HG02588 (cell line): ENCODE data around the gene GPD1L.
"Not testable (repeated sequence)": the region's sequence is repeated elsewhere in the genome, so short reads cannot be mapped to it uniquely, and the experiment has no call there.

Source experiments
- ATAC-seq: cut with Tn5 transposase; IDR thresholded peaks from one replicate; pipeline ENCODE4 v1.9.1; 2021; ENCODE audit warnings: mild to moderate bottlenecking, moderate library complexity; ENCODE audit not compliant: unreplicated experiment

Gene GPD1L

DNA sequence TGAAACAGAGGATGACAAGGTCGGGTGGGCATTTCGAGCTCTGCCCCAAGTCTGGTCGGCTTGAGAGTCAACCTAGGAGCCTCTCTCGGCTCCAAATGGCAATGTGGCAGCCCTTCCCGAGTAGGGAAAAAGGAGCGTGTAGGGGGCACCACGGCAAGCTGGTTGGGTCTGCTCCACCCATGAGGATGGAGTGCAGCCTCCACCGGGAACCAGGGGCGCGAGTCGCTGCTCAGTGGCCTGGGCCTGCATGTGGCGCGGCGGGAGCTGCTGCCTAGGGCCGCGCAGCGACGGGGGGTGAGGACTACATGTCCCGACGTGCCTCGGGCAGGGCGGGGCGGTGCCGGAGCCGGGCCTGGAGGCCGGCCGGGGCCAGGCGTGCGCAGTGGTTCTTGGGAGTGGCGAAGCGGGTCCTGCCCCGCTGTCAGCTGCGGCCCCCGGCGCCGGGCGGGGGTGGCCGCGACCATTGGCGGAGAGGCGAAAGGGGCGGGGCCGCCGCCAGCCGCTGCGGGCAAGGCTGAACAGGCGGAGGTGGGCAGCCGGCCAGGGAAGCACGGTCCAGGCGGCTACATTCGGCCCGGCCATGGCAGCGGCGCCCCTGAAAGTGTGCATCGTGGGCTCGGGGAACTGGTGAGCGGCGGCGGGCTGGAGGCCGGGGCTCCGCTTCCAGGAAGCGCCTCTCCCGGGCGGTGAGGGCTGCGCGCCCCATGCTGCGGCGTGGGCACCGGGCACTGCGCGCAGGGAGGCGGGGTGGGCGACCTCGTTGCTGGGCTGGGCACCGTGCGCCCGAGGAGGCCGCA lies at the start of gene GPD1L:
Gene GPD1L (plus strand): TSS at position 489 of the 797 bp plus-strand sequence. CDS start 92 bp downstream, at position 581.
- peak; percentile 99 for ATAC-seq

DNA sequence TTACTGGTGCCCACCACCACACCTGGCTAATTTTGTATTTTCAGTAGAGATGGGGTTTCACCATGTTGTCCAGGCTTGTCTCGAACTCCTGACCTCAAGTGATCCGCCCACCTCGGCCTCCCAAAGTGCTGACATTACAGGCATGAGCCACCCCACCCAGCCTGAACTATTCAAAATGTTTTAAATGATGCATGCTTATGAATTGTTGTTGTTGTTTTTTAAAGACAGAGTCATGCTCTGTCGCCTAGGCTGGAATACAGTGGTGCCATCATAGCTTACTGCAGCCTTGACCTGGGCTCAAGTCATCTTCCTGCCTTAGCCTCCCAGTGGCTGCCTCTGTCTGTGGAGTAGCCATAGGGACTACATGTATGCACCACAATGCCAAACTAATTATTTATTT lies 48.0 kb upstream of the GPD1L start:
- not testable (repeated sequence) for ATAC-seq

DNA sequence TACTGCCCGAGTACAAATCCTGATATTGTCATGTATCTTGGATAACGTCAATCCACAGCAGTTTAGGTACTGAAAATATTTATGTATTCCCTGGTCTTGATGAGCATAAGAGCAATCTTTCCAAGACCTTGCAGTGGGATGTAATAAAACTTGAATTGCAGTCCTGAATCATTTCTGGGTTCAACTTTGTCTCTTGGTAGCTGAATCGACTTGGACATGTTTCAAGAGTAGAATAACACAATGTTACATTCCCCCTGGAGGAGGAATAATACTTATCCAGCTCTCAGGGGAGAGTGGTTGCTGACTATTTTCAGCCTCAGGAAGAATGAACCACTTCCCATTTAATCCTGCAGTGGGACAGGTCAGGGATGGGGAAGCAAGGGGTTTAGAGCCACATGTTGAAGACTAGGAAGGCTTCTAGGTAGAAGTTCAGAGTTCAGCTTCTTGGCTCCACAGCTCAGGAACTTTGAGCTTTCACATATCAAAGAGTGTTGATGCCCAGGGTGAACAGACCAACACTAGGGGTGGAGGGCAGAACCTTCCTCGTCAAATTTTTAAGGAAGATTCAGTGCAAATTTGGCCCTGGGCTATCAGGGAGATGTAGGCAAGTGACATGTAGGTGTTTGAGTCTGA lies 43.4 kb upstream of the GPD1L start:
- ATAC-seq: no peak

DNA sequence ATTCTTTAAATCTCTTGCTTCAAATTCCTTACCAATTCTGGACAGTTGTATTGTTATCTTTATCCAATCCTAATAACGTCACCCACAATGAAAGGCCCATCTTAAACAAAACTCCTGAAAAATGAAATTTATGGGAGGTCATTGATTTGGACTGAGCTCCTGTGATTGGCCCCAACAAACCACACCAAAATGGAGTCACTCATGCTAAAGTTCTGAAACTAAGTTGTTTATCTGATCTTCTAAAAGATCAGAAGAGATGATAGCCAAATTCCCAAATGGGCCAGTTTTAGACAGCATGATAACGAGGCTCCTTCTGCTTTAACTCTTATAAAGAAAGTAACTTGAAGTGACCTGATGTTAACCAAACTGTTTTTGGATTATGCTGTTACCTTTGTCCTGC lies 39.7 kb upstream of the GPD1L start:
- ATAC-seq: no peak

DNA sequence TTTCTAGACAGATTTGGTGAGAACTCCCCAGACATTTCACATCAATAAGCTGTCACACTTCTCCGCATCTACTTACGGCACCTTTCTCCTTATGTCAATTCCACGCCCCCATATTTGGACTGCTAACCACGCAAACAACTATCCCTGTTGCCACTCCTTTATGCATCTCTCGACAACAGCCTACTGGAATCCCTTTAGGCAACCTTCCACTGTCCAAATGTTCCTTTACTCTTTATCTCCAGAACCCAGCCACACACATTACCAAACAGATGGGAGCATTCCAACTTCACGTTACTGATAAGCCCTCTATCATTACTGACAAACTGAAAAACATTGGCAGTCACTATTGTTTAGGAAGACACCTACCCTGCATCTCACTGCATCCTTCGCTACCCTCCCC lies 32.2 kb upstream of the GPD1L start:
- not testable (repeated sequence) for ATAC-seq

DNA sequence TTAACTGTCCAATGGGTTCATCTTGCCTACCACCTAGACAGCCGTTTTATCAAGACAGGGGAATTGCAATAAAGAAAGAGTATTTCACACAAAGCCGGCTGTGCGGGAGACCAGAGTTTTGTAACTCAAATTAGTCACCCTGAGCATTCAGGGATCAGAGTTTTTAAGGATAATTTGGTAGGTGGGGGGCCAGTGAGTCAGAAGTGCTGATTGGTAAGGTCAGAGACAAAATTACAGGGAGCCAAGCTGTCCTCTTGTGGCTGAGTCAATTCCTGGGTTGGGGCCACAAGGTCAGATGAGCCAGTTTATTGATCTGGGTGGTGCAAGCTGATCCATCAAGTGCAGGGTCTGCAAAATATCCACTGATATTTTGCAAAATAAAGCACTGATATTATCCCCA lies 29.9 kb upstream of the GPD1L start:
- no peak for ATAC-seq

DNA sequence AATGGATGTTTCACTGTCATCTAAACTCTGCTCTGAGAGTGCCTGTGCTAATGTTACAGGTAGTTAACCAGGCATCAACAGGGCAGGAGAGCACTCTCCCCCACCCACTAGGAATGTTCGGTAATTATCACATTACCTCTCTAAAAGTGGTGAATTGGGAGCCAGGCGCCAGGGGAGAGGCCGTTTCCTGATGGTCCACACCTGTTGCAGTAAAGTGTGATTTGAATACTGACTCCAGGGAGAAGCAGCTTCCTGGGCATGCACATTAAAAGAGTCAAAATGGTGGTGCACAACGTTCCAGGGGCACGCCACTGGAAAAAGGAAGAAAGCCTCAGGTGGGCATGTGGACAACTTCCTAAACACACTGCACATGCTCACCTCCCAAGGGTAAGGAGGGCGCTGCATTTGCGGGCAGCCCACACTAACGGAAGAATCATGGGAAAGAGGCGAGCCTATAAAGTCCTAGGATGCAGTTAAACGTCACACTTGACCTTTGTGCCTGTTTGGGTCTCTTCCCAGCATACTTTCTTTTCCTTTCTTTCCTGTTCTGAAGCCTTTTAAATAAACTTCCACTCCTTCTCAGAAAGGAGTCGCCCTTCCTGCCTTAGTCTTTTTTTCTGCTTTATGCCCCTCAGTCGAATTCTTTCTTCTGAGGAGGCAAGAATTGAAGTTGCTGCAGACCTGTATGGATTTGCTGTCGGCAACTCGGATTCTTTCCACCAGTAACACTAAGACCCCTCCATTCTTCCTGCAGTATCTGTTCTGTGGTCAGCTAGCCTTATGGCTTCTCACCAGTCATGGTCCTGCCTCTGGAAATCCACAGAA lies 28.9 kb upstream of the GPD1L start:
- ATAC-seq: no peak

DNA sequence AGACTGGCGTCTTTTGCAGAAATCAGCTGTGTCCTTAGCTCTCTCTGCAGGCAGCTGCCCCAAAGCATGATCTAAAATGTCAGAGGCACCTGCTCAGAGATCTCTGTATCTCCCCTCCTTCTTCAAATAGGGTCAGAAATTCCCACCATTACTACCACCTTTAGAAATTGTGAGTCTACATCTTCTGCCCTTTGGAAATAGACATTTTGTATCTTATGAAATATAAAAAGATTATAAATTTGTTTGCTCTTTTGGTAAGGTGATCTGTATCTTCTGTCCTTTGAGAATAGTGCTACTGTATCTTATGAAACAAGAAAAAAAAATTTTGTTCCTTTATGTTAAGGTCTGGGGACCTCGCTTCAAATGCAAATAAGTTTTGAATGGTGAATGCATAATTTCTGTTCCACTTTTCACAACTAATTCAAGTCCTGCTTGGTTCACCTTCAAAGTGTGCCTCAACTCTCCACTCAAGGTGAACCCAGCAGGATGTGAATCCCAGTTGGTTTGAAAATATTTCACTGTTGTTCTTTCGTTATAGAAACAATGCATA lies 28.3 kb upstream of the GPD1L start:
- ATAC-seq: no peak

DNA sequence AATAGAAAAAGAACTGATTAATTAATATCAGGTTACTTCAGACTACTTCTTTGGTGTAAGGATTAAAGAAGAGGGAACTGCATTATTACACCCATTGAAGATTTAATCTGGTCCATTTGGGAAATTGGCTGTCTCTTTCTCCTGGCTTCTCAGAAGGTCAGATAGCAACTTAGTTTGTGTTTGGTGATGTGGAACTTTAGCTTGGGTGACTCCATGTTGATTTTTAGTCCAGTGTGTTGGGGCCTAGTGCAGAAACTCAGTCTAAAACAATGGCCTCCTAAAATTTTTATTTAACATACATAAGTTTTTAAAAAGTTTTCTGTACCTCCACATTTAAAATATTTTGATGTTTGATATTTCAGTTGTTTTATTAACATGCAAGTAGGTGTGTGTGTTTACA lies 27.6 kb upstream of the GPD1L start:
- no peak for ATAC-seq

DNA sequence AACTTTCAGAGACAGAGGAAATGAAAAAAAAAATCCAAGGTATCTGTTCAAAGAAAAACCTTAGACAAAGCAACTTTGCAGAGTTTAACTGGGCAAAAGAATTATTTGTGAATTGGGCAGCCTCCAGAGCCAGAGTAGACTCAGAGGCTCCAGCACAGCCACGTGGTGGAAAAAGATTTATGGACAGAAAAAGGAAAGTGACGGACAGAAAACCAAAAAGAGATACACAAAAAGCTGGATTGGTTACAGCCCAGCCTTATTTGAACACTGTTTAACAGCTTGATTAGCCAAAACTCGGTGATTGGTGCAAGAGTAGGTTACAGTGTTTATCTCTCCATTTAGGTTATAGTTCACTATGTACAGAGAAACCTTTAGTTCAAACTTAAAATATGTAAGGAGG lies 23.7 kb upstream of the GPD1L start:
- no peak for ATAC-seq

DNA sequence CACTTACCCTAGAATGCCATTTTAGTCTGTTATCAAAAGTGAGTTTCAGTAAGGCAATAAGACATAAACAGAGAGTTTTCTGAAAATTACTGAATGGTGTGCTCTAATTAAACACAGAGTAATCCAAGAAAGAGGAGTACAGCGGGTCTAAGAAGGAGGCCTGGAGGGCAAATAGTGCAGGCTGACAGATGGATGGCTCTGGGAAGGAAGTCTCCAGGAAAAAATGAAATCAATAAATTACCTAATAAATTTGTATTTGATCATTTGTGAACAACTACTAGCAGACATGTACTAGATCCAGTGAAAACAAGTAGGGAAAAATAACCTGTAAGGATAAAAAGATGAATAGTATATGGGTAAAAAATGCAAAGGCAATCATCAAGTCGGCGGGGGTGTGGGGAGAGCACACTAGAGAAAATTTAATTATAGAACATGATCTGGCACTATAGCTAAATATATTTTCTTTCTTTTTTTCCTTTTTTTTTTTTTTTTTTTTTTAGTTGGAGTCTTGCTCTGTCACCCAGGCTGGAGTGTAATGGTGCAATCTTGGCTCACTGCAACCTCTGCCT lies 22.6 kb upstream of the GPD1L start:
- ATAC-seq: no peak

DNA sequence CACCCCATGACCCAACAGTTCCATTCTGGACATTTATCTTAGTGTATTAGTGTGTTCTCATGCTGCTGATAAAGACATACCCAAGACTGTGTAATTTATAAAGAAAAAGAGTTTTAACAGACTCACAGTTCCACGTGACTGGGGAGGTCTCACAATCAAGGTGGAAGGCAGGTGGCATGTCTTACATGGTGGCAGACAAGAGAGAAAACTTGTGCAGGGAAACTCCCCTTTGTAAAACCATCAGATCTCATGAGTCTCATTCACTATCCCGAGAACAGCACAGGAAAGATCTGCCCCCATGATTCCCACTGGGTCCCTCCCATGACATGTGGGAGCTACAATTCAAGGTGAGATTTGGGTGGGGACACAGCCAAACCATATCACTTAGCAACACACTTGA lies 21.6 kb upstream of the GPD1L start:
- no peak for ATAC-seq

DNA sequence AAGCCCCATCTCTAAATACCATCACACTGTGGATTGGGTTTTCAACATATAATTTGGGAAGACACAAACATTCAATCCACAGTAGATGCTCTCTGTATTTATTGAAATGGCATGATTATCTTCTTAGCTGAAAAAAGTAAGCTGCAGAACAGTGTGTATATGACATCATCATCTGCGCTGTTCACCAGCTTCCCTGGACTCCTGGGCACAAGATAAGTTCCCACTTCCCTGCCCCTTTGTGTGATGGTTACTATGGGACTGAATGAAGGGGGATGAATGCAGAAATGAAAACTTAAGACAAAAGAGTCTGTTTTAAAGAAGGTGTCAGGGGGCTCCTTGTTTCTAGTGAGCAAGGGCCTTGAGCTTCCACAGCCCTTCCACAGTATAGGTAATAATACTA lies 20.0 kb upstream of the GPD1L start:
- no peak for ATAC-seq

DNA sequence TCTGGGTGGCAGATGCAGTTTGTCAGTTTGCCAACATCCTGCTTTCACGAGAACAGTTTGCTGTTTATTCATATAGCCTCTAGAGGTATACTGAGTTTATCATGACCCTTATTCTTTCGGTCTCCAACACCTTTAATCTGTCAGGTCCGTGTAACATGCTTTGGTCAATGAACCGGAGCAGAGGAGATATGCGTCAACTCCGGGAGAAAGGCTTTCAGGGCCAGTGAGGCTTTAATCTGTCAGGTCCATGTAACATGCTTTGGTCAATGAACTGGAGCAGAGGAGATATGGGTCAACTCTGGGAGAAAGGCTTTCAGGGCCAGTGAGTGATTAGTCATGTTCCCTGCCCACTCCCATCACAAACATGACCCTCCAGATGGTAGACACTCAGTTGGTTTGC lies 16.9 kb upstream of the GPD1L start:
- ATAC-seq: no peak

DNA sequence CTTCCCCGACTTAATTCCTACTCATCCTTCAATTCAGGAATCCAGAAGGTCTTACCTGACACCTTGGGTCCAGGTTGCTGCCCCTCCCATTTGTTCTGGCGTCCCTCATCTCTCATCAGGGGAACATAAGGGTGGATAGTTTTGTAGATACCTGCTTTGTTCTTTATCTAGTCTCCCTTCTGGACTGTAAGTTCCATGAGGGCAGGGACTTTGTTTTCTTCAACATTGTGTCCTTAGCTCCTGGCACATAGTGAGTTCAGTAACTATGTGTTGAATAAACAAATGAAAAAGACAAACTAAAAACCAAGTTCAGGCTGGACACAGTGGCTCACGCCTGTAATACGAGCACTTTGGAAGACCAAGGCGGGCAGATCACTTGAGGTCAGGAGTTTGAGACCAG lies 13.2 kb upstream of the GPD1L start:
- ATAC-seq: no peak

DNA sequence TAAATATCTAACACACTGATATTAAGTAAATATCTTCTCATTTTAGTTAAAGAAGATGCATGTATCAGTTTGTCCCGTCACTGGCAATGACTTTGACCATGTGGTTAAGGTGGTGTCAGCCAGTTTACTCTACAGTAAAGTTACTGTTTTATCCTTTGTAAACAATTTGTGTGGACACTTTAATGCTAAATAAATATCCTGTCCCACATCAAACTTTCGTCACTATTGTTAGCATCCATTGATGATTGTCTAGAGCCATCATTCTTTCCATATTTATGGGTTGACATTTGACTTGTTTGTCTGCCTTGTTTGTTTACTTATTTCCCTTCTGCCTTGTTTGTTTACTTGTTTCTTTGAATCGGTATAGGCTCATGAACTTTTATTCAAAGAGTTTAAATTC lies 11.0 kb upstream of the GPD1L start:
- no peak for ATAC-seq

DNA sequence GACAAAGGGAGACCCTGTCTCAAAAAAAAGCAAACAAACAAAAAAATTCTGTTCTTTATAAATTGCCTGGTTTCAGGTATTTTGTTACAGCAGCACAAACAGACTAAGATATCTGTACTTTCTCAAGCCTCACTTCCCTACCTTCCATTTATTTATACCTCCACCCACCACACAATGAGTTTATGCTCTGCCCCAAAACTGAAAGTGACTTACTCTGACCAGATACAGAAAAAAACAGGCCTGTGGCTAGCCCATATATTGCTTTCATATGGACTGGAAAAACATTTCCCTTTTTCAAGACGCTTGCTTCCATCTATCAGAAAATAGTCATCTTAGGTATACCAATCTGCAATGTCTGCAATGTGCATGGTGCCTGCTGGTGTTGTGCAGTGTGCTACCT lies 8.7 kb upstream of the GPD1L start:
- no peak for ATAC-seq

DNA sequence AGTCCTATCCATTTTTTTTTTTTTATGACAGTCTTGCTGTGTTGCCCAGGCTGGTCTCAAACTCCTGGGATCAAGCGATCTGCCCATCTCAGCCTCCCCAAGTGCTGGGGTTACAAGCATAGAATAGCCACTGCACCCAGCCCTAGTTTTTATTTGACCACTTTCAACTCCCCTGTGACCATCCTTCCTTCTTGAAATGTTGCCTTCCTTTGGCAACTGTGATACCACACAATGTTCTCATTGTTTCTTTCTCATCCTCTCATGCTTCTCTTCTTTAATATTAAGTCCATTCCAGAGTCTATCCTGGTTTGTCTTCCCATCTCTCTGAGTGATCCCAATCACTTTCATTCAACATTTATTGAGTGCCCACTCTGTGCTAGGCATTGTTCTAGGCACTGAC lies 7.9 kb upstream of the GPD1L start:
- ATAC-seq: no peak

DNA sequence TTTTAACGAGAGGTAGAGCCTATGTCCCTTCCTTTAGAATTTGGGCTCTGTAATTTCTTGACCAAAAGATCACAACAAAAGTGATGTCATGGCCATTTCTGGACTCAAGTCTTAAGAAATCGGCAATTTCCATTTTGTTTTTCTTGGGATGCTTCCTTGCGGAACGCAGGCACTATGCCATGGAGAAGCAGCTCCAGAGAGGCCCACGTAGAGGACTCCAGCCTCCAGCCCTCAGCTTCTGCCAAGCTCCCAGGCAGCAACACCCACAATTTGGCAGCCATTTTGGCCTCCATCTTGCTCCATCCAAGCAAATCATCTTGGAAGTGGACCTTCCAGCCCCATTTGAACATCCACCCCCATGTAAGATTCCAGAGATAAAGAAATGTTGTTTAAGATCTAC lies 6.0 kb upstream of the GPD1L start:
- no peak for ATAC-seq

DNA sequence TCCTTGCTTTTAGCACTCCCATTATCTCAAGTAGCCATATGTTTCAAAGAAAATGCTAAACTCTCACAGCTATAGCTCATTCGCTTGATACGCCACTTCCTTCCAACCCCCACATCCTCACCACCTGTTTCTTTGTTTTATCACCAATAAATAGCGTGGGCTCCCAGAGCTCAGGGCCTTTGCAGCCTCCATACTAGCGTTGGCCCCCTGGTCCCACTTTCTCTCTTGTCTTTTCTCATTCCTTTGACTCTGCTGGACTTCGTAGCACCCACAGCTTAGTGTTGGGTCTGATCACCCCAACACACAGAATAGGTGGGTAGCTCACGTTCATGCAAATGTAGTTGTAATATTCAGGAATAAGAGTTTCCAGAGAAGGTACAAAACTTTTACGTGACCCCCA lies 4.1 kb upstream of the GPD1L start:
- no peak for ATAC-seq

DNA sequence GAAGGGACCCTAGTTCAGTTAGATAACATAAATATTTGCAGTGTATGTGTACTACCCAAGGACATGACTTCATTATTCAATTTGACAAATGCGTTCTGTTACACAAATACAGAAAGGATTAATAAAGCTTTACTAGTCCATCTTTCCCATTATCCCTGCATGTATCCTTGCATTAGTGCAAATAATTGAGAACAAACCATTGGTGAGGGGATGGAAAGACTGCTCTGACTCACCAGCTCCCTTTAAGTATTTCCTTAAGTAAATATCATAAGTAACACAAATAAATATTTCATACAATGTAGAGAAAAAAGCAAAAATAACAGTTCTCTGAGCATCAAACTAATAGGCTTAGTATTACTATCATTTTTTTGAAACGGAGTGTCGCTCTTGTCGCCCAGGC lies 1.9 kb upstream of the GPD1L start:
- ATAC-seq: no peak
